Measurements from ENCODE around the gene ADCY6. TPM values are rescaled to one million over a fixed set of nuclear protein-coding genes. Genes with fewer than 3 reads are reported as not detected.

Gene ADCY6
- total and polyA plus RNA-seq, 2 donors (not counting 3 experiments of a cell fraction or from before 2014, with no cell fraction given): 37.0 to 46.2 TPM

DNA sequence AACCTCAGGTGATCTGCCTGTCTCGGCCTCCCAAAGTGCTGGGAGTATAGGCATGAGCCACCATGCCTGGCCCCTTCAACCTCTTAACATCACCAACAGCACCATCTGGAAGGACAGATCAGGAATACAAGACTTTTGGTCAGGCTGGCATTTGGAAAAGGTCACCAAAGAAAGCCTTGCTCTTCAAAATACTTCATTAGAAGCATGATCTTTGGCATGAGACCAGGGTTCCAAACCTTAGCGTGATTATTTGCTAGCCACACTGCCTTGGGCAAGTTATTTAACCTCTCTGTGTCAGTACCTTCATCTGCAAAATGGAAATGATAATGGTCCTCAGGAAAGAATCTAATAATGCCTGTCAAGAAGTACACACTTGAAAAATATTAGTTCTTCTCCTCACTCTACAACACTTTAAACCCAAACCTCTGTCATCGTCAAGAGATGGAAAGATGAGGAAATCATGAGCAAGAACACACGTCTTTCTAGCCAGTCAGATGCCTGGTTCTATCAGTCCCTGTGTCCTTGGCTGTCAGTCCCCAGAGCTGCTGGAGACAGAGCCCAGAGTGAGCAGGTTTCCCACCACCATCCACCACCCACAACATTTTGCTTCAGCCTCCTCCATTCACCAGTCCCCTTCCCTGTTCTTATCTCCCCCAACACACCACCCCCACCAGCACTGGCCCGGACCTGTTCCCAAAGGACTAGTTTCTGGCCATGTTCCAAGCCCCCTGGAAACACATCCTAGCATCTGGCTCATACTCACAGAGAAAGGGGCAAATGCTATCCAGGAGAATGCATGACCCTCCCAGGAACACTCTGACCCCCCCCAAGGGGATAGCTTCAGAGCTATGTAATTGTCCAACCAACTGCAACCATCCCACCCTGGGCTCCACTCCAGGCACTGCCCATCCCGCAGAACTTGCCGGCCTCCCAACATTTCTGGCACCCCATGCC lies 2.0 kb downstream of the ADCY6 start:
- Histone ChIP-seq H3K9me3 (replicated peaks; ENCODE audit: control insufficient read depth, insufficient read depth, low read length) (no peaks in the 10 kb centered on the region), H3K36me3 (ENCODE audit: control insufficient read depth in 2 of 2, extremely low read depth in 1 of 2, insufficient read depth in 2 of 2, low read length in 2 of 2) (peaks cover 0 to 3% of the 10 kb centered on the region in 2 experiments), H3K4me1 (ENCODE audit: control insufficient read depth, extremely low read depth, insufficient read depth, low read length) (peaks cover 10% of the 10 kb centered on the region), H3K4me2 (ENCODE audit: insufficient read depth, low read length) (no peak overlapping the region), H3K27ac (ENCODE audit: insufficient read depth, low read depth, low read length) (no peak overlapping the region), H3K9ac (replicated peaks; ENCODE audit: extremely low read depth, insufficient read depth, low read length) (no peak overlapping the region), H3K4me3 (replicated peaks in 1 of 3; ENCODE audit: insufficient read depth in 1 of 3, low read depth in 1 of 3, low read length in 3 of 3) (no peak overlapping the region), H2AFZ (ENCODE audit: low read depth, low read length) (no peak overlapping the region), H3K27me3 (ENCODE audit: control insufficient read depth in 2 of 2, insufficient read depth in 2 of 2, low read length in 2 of 2) (no peaks in the 10 kb centered on the region), H4K20me1 (replicated peaks; ENCODE audit: control insufficient read depth, extremely low read depth, insufficient read depth, low read length) (no peaks in the 10 kb centered on the region), H3K9me1 (replicated peaks; ENCODE audit: control insufficient read depth, extremely low read depth, insufficient read depth, low read length) (no peaks in the 10 kb centered on the region), H3K79me2 (ENCODE audit: control insufficient read depth, insufficient read depth, low read length) (peaks cover 17% of the 10 kb centered on the region)
- dilution Hi-C loops (cut with MboI; ENCODE audit: extremely low pct_ligation_motif_present, low sequenced_read_pairs): no loop called here
- POLR2A ChIA-PET: no interaction called here
- CTCF ChIA-PET: no interaction called here
- no peak for DNase-seq (ENCODE audit: low read depth, low spot score)
- intact Hi-C loops (cut with micrococcal nuclease): no loop called here
- TSS peak; percentile 9 for BruUV-seq (replicated peaks)
- FAIRE-seq: no peak
- TF ChIP-seq GATA2 (IDR thresholded peaks at IDR 0.05; ENCODE audit: insufficient read depth, insufficient read length, low read depth, low read length): no peak
- TF ChIP-seq FOS (IDR thresholded peaks at IDR 0.05; ENCODE audit: borderline replicate concordance, insufficient read depth, low read length): no peak
- TF ChIP-seq, protein P1, sequence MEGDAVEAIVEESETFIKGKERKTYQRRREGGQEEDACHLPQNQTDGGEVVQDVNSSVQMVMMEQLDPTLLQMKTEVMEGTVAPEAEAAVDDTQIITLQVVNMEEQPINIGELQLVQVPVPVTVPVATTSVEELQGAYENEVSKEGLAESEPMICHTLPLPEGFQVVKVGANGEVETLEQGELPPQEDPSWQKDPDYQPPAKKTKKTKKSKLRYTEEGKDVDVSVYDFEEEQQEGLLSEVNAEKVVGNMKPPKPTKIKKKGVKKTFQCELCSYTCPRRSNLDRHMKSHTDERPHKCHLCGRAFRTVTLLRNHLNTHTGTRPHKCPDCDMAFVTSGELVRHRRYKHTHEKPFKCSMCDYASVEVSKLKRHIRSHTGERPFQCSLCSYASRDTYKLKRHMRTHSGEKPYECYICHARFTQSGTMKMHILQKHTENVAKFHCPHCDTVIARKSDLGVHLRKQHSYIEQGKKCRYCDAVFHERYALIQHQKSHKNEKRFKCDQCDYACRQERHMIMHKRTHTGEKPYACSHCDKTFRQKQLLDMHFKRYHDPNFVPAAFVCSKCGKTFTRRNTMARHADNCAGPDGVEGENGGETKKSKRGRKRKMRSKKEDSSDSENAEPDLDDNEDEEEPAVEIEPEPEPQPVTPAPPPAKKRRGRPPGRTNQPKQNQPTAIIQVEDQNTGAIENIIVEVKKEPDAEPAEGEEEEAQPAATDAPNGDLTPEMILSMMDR (IDR thresholded peaks at IDR 0.05; ENCODE audit: extremely low read depth in 1 of 2, insufficient read depth in 1 of 2, low read depth in 1 of 2, low read length in 2 of 2): no peak
- TF ChIP-seq MYC (IDR thresholded peaks at IDR 0.05; ENCODE audit: low read depth, low read length): no peak
